ENCODE data around the gene TPP2.

GRCh38 chr13:102667911-102668310 lies 71.1 kb downstream of the TPP2 start:
- TF ChIP-seq CTCF (IDR thresholded peaks at IDR 0.05) (no peak), POLR2AphosphoS5 (IDR thresholded peaks at IDR 0.05) (no peak)

Data from breast epithelium (tissue), 3 donors.